ENCODE measurements around the gene GRIN2B.

GRIN2B gene

GRCh38 chr12:13952096-13952495 lies 29.3 kb downstream of the GRIN2B start:
- Histone ChIP-seq H3K27ac (ENCODE audit: low read length) (no peak overlapping the region), H3K4me1 (ENCODE audit: low read length) (no peaks in the 10 kb centered on the region), H3K36me3 (replicated peaks; ENCODE audit: low read depth, low read length) (no peaks in the 10 kb centered on the region), H3K4me2 (ENCODE audit: low read length) (no peak overlapping the region), H2AFZ (ENCODE audit: low read depth, low read length) (no peak overlapping the region), H3K4me3 (ENCODE audit: low read length) (no peak overlapping the region), H3K9me3 (ENCODE audit: insufficient read depth, low read length) (no peaks in the 10 kb centered on the region), H3K9ac (ENCODE audit: low read length) (no peak overlapping the region), H4K20me1 (ENCODE audit: insufficient read depth, low read length) (no peaks in the 10 kb centered on the region), H3K79me2 (ENCODE audit: low read length) (no peaks in the 10 kb centered on the region), H3K27me3 (ENCODE audit: low read depth, low read length) (peaks cover 2% of the 10 kb centered on the region; the same call in 1 of the 2 replicates)
- TF ChIP-seq, protein P1, sequence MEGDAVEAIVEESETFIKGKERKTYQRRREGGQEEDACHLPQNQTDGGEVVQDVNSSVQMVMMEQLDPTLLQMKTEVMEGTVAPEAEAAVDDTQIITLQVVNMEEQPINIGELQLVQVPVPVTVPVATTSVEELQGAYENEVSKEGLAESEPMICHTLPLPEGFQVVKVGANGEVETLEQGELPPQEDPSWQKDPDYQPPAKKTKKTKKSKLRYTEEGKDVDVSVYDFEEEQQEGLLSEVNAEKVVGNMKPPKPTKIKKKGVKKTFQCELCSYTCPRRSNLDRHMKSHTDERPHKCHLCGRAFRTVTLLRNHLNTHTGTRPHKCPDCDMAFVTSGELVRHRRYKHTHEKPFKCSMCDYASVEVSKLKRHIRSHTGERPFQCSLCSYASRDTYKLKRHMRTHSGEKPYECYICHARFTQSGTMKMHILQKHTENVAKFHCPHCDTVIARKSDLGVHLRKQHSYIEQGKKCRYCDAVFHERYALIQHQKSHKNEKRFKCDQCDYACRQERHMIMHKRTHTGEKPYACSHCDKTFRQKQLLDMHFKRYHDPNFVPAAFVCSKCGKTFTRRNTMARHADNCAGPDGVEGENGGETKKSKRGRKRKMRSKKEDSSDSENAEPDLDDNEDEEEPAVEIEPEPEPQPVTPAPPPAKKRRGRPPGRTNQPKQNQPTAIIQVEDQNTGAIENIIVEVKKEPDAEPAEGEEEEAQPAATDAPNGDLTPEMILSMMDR (IDR thresholded peaks at IDR 0.05; ENCODE audit: low read depth, low read length), result no peak
- no peak for TF ChIP-seq EZH2phosphoT487 (IDR thresholded peaks at IDR 0.05; ENCODE audit: low read depth)

DNA sequence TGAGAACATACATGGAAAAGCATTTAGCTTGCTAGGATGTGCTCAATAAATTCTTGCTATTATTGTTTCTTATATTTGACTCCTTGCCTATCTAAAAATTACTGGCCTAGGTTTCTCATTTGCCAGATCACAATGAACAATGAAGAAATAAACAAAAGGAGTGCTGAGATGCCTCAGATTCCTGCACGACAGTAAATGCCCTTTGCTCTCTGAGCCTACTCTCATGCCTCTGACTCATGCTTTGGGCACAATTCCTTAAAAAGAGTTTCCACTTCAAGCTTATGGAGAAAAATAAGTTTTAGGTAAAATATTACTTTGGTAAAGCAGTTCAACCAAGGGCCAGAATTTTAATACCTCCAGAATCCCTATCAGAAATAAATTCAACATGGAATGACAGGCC lies 30.9 kb downstream of the GRIN2B start:
- Histone ChIP-seq H3K27me3 (ENCODE audit: low read depth, low read length) (0 out of 2 replicates have a peak, but pooled peaks cover 2% of the 10 kb centered on the region), H3K4me1 (ENCODE audit: low read length) (no peaks in the 10 kb centered on the region), H2AFZ (ENCODE audit: low read depth, low read length) (no peak overlapping the region), H4K20me1 (ENCODE audit: insufficient read depth, low read length) (no peaks in the 10 kb centered on the region), H3K36me3 (replicated peaks; ENCODE audit: low read depth, low read length) (no peaks in the 10 kb centered on the region), H3K4me3 (ENCODE audit: low read length) (no peak overlapping the region), H3K9ac (ENCODE audit: low read length) (no peak overlapping the region), H3K4me2 (ENCODE audit: low read length) (no peak overlapping the region), H3K9me3 (ENCODE audit: insufficient read depth, low read length) (no peaks in the 10 kb centered on the region), H3K27ac (ENCODE audit: low read length) (no peak overlapping the region), H3K79me2 (ENCODE audit: low read length) (no peaks in the 10 kb centered on the region)
- TF ChIP-seq EZH2phosphoT487 (IDR thresholded peaks at IDR 0.05; ENCODE audit: low read depth), result no peak
- TF ChIP-seq, protein P1 (IDR thresholded peaks at IDR 0.05; ENCODE audit: low read depth, low read length), result no peak

DNA sequence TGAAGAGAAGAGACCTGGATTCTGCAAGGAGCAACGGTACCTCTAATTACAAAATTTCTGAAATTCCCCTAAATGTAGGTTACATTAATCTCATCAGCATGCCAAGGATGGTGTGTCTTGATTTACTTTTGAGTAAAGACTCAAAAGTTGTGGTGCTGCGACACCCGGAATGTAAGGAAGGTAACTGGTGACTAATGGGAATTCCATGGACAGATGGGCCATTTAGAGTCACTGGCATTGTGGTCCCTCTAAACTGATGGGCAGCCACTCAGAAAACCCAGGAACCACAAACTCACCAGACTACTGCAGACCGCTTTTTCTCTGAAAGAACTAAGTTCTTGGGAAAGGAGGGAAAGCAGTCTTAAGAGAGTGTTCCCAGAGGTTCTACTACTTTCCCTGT lies 32.8 kb downstream of the GRIN2B start:
- TF ChIP-seq EZH2phosphoT487 (IDR thresholded peaks at IDR 0.05; ENCODE audit: low read depth), result no peak
- TF ChIP-seq, protein P1 (IDR thresholded peaks at IDR 0.05; ENCODE audit: low read depth, low read length), result no peak
- H3K79me2 ChIP-seq (ENCODE audit: low read length), result no peaks in the 10 kb centered on the region
- H4K20me1 ChIP-seq (ENCODE audit: insufficient read depth, low read length), result no peaks in the 10 kb centered on the region
- H3K4me3 ChIP-seq (ENCODE audit: low read length), result no peak overlapping the region
- no peak overlapping the region for H3K4me2 ChIP-seq (ENCODE audit: low read length)
- H3K9me3 ChIP-seq (ENCODE audit: insufficient read depth, low read length), result no peaks in the 10 kb centered on the region
- H3K4me1 ChIP-seq (ENCODE audit: low read length), result no peaks in the 10 kb centered on the region
- H3K36me3 ChIP-seq (replicated peaks; ENCODE audit: low read depth, low read length), result no peaks in the 10 kb centered on the region
- H3K9ac ChIP-seq (ENCODE audit: low read length), result no peak overlapping the region
- no peak overlapping the region for H2AFZ ChIP-seq (ENCODE audit: low read depth, low read length)
- no peak overlapping the region for H3K27ac ChIP-seq (ENCODE audit: low read length)
- H3K27me3 ChIP-seq (ENCODE audit: low read depth, low read length), result 0 out of 2 replicates have a peak, but pooled peaks cover 2% of the 10 kb centered on the region

- no peak overlapping the region for H3K4me3 ChIP-seq (ENCODE audit: low read length)
- no peak overlapping the region for H3K9ac ChIP-seq (ENCODE audit: low read length)
- H3K27ac ChIP-seq (ENCODE audit: low read length), result no peak overlapping the region
- TF ChIP-seq EZH2phosphoT487 (IDR thresholded peaks at IDR 0.05; ENCODE audit: low read depth), result no peak
- TF ChIP-seq, protein P1 (IDR thresholded peaks at IDR 0.05; ENCODE audit: low read depth, low read length), result no peak
- H4K20me1 ChIP-seq (ENCODE audit: insufficient read depth, low read length), result no peaks in the 10 kb centered on the region
- H3K36me3 ChIP-seq (replicated peaks; ENCODE audit: low read depth, low read length), result no peaks in the 10 kb centered on the region
- no peaks in the 10 kb centered on the region for H3K9me3 ChIP-seq (ENCODE audit: insufficient read depth, low read length)
- H3K79me2 ChIP-seq (ENCODE audit: low read length), result no peaks in the 10 kb centered on the region
- H3K4me2 ChIP-seq (ENCODE audit: low read length), result no peak overlapping the region
- H3K4me1 ChIP-seq (ENCODE audit: low read length), result no peaks in the 10 kb centered on the region
- no peak overlapping the region for H2AFZ ChIP-seq (ENCODE audit: low read depth, low read length)
- 0 out of 2 replicates have a peak, but pooled peaks cover 2% of the 10 kb centered on the region for H3K27me3 ChIP-seq (ENCODE audit: low read depth, low read length)
Measured at GRCh38 chr12:13947276-13947946, 34.0 kb downstream of the GRIN2B start.

Data from OCI-LY3 (cell line).